ENCODE results near the gene TRIM41.
"Not testable (repeated sequence)": the region's sequence is repeated elsewhere in the genome, so short reads cannot be mapped to it uniquely, and the experiment has no call there.

TRIM41 gene

GRCh38 chr5:181223058-181223728 lies at the start of gene TRIM41:
TRIM41 (plus strand) TSS chr5:181223281; CDS start chr5:181224000, 719 bp downstream.
- peak; percentile 99 for DNase-seq (ENCODE audit: low spot score)

- no peak for DNase-seq (ENCODE audit: low spot score)
Measured at GRCh38 chr5:181173420-181174342, 49.4 kb upstream of the TRIM41 start.

- no peak for DNase-seq (ENCODE audit: low spot score)
Measured at GRCh38 chr5:181176254-181176952, 46.7 kb upstream of the TRIM41 start.

GRCh38 chr5:181177559-181177958 lies 45.5 kb upstream of the TRIM41 start:
- DNase-seq (ENCODE audit: low spot score), result not testable (repeated sequence)

DNA sequence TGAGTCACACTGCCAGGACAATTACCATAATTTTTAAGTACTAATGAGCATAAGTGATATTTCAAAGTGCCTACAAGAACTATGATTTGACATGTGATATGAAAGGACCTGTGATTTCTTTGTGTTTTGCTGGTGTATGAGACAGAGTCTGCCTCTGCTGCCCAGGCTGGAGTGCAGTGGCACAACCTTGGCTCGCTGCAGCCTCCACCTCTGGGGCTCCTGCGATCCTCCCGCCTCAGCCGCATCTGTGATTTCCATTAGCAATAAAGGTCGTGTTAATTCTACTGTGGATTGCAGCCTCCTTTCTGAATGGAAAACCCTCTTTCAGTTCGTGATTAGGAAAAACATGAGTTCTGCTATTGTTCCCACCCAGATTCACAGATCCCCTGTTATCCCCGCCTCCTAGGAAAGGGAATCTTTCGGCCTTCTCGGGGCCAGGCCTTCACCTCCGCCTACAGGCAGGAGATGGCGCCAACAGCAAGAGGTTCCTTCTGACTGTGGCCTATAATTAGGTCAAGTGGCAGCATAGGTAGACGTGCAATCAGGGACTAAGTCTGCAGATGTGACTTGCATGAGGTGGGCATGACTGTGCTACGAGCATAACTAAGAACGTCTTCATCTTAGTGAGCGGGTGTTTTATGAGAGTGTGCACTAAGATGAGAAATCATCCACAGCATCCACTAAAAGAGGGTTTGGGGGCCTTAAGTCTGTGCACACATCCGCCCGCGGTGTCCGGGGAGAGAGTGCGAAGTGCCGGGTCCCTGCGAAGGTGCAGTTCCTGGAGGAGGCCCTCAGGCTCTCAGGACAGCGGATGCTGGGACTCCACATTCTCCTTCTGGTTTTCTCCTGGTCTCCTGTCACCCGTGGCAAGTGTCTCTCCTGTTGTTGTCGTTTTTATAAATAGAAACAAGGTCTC lies 41.2 kb upstream of the TRIM41 start:
- DNase-seq (ENCODE audit: low spot score), result no peak

DNA sequence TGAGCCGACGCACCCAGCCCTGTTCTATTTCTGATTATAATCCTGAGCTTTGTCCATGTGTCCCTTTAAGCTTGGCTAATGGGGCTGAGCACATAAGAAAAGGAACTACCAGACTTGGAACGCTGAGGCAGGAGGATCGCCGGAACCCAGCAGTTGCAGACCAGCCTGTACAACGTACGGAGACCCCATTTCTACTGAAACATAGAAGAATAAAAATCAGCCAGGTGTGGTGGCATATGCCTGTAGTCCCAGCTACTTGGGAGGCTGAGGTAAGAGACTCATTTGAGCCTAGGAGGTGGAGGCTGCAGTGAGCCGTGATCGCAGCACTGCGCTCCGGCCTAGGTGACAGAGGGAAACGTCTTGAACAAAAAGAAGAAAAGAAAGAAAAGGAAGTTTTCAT lies 40.4 kb upstream of the TRIM41 start:
- no peak for DNase-seq (ENCODE audit: low spot score)

DNA sequence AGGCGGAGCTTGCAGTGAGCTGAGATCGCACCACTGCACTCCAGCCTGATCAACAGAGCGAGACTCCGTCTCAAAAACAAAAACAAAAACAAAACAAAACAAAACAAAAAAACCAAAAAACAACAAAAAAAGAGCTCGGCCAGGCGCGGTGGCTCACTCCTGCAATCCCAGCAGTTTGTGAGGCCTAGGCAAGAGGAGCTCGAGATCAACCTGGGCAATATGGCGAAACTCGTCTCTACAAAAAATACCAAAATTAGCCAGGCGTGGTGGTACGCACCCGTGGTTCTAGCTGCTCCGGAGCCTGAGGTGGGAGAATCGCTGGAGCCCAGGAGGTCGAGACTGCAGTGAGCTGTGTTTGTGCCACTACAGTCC lies 38.2 kb upstream of the TRIM41 start:
- no peak for DNase-seq (ENCODE audit: low spot score)

GRCh38 chr5:181185560-181185959 lies 37.5 kb upstream of the TRIM41 start:
- no peak for DNase-seq (ENCODE audit: low spot score)

DNA sequence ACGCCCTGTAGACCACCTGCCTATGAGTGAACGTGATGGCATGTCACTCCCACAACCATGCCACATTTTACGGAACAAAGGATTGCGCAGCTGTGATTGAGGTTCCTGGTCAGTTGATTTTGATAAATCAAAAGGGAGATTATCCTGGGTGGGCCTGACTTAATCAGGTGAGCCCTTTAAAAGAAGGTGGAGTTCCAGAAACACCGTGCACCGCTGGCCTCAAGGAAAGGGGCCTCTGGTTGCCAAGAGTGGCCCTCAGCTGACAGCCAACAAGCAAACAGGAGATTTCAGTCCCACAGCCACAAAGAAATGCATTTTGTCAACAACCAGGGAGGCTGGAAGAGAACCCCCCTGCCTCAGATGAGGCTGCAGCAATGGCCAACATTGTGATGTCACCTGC lies 37.1 kb upstream of the TRIM41 start:
- DNase-seq (ENCODE audit: low spot score), result no peak

GRCh38 chr5:181186986-181187499 lies 36.0 kb upstream of the TRIM41 start:
- DNase-seq (ENCODE audit: low spot score), result no peak

DNA sequence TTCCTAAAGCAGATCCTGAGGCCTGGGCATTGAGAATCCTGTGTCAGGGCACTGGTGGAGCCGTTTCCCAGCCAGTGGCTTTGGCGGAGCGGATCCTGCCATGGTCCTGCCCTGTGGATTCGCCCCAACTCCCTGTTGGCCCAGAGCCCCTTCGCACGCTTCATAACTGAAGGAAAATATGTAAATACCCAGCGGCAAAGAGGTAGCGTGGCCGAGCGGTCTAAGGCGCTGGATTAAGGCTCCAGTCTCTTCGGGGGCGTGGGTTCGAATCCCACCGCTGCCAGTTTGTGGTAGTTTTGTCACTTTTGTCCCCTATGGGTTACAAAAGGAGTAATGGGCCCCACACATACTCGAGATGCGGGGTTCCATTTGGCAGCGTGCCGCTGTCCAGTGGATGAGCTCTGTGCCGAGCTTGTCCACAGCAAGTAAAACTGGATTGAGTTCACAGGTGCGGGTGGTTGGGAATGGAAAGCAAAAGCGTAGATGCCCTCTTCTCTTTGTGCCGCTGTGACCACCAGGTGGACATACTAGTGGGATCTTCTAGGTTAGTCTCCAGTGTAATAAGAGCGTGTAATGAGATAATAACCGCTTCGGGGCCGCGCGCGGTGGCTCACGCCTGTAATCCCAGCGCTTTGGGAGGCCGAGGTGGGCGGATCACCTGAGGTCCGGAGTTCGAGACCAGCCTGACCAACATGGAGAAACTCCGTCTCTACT lies 35.4 kb upstream of the TRIM41 start:
- no peak for DNase-seq (ENCODE audit: low spot score)

- peak; percentile 91 for DNase-seq (ENCODE audit: low spot score)
Measured at GRCh38 chr5:181188700-181189362, 34.2 kb upstream of the TRIM41 start.

DNA sequence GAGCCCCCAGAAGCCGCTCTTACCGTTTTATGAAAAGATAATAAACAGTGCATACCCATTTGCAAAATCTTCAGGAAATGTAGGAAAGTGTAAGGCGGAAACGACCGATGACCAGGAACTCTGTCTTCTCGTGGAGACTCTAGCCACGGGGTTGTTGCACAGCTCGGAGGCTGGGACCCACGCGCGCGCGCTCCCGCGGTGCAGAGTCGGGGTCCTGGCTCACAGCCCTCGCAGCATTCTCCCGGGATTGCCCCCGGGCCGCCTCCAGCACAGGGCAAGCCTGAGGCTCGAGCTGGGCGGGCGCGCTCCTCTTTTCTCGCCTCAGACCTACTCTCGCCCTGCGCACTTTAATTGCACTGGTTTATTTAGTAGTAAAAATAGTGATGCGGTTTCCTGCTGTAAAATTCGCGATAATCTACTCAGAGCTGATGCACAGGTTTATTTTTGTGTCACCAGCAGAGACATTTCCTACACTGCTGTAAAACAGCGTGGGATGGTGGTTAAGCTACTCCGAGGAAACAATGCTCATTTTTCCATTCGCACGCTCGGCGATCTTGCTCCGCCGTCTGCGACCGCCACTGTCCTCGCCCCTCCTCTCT lies 33.6 kb upstream of the TRIM41 start:
- no peak for DNase-seq (ENCODE audit: low spot score)

GRCh38 chr5:181189962-181190710 lies 32.9 kb upstream of the TRIM41 start:
- no peak for DNase-seq (ENCODE audit: low spot score)

DNA sequence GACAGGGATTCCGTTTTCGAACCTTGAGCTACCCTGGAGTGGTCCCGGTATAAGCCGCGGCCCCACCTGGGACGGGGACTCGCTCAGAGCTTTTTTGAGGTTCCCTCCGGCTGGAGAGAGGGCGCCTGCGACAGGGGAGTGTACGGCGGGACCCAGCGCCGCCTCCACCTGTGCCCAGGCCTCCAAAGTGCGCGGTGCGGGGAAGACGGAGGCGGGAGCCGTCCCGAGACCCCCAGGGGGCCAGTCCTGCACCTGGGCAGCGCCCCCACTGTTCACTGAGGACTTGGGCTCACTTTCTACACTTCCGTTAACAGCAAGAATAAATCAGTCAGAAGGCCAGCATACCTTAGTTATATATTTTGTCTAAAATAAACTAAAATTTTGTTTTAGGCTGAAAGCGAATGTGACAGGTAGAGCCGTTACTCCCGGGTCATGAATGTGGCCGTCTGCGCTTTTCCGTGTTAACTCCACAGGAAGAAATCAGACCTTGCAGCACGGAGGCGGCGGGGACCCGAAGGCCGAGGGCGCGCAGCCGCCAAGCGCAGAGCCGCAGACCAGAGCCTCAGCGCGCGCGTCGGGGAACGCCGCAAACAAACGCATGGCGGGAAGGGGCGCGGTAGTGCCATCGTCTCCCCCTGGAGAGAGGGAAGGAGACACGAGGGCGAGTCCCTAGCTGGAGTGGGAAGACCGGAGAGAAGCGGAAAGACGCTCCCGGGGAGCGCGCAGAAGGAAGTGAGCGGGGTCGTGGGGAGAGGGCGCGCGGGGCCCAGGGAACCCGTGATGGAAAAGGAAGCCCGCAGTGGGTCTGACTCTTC lies 32.2 kb upstream of the TRIM41 start:
- no peak for DNase-seq (ENCODE audit: low spot score)

DNA sequence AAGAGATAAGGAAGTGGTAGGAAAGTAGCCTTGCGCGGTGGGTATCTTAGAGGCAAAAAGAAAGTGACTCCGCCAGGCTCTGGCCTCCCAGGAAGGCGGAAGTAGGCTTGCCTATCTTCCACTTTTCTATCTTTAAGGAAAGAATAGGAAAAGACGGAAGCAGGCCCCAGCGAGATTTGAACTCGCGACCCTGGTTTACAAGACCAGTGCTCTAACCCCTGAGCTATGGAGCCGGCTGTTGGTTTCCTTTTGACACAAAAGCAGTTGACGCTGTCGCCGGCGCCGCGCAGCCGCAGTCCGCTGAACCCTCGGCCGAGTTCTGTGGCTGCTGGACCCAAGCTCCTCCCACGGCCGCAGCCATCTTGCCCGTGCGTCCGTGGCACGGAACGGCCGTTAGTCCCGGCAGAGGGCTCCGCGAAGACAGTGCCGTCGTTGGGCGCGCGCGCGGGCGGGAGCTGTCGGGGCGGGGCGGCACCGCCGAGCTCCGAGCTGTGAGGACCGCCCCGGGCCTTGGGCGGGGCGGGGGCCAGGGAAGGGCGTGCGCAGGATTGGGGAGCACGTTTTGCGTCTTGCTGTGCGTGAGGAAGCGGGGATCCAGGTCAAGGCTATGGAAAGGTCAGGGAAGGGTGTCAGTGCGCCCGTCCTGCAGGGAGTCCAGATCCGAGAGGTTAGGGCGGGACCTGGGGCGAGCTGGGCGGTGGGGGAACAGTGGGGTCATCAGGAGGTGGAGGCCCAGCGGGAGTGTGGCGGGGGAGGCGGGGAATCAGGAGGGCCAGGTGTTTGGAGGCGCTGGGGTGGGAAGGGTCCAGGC lies 31.4 kb upstream of the TRIM41 start:
- DNase-seq (ENCODE audit: low spot score), result peak; percentile 100

DNA sequence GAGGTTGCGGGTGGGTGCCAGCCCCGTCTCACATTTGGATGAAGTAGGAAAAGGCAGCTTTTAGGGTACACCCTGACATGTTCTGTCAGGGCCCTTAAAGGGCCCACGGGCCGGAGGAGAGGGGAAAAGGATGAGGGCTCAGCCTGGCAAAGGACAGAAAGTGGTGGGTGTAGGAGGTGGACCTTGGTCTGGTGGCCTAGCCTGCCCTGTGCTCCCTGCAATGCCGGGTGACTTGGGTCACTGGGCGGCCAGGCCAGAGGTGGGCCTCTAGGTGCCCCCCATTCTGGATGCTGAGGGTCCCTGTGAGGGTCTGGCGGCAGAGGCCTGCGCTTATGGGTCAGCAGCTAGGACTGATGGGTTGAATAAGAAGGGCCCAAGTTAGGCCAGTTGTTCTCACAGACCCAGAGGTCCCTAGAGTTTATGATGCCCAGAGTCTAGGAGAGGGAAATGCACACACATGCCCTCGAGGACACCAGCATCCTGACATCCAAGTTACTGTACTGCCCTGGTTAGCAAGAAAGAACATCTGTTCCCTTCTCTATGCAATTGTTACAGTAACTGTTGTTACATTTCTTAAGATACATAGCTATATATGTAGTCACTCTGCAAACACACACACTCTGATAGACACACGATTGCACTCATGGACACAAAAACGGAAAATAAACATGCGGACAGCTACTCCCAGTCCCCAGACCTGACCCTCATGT lies 30.6 kb upstream of the TRIM41 start:
- DNase-seq (ENCODE audit: low spot score), result no peak

Measured in left forelimb (tissue), 1 donor.